ENCODE results near the gene PLAC9.
A peak's percentile ranks its signal among the peaks of the same experiment; 100 is the strongest.
"Not testable (repeated sequence)": the region's sequence is repeated elsewhere in the genome, so short reads cannot be mapped to it uniquely, and the experiment has no call there.

PLAC9 gene

DNA sequence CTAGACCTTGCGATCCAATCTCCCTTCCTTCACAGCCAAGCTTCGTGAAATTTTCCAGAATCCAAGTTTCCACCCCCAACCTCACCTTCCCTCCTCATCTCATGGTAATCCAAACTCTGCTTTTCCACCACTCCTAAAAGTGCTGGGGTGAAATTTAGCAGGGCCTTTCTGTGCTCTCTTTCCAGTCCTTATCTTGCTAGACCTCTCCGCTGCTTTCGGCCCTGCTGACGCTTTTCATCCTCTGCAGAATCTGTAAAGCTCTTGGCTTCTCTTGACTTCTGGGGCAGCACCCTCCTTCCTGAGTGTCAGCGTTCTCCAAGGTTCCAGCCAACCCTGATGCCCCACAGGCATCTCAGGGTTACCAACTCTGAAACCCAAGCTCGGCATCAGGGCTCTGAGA lies 7.7 kb downstream of the PLAC9 start:
- no peak for DNase-seq

DNA sequence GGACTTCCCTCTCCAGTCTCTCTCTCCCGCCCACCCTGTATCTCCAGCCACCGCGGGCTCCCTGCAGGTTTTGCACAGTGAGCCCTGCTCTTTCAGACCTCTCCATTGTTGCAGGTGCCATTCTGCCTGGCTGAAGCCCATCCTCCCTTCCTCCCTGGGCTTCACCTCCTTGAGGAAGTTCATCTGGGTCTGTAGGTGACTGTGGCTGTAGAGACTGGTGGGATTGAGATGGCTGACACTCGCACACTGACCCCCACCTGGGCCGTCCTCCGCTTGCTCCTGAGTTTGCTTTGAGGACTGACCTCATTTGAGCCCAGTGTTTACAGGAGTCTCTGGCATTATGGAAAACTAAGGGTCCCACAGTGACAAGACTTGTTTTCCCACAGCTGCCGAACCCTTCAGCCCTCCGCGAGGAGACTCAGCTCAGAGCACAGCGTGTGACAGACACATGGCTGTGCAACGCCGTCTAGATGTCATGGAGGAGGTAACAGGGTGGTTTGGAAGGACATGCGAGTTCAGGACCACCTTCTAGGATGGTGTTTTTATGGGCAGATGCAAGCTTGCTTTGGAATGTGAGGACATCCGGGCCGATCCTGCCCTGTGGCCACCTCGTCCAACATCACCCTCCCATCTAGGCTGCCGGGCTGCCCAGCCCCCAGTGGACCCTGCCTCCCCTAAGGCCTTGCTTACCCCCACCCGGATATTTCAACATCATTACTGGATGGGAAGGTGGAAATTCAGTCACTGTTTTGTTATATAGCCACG lies 9.3 kb downstream of the PLAC9 start:
- no peak for DNase-seq

DNA sequence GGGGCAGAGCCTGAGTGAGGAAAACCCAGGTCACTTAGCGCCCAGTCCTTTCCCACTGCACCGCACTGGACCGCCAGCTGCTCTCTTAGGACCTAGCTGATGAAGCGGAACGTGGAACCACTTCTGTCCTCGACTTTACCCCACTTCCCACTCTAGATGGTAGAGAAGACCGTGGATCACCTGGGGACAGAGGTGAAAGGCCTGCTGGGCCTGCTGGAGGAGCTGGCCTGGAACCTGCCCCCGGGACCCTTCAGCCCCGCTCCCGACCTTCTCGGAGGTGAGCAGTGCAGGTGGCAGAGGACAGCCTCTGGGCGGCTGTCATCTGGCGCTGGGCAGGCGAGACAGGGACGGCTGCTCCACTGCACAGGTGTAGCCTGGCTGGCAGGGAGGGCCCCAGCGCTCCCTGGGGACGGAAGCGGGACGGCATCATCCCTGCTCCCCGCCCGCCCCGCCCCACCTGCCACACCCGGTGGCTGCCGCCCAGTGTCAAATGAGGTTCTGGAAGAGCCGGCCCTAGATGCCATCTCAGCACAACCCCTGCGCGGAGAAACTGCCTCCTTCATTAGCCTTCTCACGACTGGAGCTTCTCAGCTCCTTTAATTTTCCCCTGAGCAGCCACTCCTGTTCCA lies 11.7 kb downstream of the PLAC9 start:
- peak in 3 of 5 donors; percentile 13 to 42 (median 14) for DNase-seq

DNA sequence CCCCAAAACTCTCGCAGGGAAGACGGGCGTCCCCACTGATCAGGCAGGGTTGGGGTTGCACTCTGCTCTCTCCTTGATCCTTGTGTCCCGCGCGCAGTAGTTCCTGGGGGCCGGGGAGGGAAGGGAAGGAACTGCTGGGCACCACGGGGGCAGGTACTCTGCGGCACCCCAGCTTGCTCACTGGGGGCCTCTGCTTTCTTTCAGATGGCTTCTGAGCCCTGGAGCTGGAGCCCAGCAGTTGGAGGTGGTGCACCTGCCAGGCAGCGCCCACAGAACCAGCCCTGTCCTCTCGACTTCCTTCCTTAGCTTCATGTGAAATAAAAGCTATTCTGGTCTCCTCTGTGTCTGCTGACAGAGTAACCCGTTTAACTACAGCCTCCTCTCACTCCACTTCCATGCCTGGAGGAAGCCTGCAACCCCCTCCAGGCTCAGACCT lies 12.2 kb downstream of the PLAC9 start:
- DNase-seq, result peak in 1 of 5 donors; percentile 48

DNA sequence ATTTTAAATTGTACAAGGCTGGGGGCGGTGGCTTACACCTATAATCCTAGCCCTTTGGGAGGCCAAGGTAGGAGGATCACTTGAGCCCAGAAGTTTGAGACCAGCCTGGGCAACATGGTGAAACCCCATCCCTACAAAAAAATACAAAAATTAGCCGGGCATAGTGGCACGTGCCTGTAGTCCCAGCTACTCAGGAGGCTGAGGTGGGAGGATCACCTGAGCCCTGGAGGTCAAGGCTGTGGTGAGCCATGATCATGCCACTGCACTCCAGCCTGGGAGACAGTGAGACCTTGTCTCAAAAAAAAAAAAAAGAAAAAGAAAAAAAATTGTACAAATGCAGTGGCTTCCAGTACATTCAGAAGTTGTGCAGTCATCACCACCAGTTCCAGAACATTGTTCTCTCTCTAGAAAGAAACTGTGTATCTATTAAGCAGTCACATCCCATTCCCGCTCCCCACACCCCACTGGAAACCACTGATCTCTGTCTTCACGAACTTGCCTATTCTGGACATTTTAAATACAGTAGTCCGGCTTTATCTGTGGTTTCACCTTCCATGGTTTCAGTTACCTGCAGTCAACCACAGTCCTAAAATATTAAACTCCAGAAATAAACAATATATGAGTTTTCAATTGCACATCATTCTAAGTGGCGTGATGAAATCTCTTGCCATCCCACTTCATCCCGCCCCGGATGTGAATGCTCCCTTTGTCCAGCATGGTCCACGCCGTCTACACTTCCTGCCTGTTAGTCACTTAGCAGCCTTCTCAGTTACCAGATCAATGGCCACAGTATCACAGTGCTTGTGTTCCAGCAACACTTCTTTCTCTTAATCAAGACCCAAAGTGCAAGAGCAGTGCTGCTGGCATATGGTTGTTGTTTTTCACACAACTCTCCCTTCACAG lies 13.1 kb downstream of the PLAC9 start:
- DNase-seq, result not testable (repeated sequence)

DNA sequence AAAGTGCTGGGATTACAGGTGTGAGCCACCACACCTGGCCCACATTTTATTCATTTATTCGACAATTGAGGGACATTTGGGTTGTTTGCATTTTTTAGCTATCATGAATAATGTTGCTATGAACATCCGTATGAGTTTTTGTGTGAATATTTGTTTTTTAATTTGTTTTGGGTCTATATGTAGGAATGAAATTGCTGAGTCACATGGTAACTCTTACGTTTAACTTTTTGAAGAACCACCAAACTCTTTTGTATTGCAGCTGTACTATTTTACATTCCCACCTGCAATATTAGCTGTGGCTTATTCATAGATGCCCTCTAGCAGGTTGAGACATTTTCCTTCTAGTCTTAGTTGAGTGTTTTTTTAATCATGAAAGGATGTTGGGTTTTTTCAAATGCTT lies 14.4 kb downstream of the PLAC9 start:
- no peak for DNase-seq

DNA sequence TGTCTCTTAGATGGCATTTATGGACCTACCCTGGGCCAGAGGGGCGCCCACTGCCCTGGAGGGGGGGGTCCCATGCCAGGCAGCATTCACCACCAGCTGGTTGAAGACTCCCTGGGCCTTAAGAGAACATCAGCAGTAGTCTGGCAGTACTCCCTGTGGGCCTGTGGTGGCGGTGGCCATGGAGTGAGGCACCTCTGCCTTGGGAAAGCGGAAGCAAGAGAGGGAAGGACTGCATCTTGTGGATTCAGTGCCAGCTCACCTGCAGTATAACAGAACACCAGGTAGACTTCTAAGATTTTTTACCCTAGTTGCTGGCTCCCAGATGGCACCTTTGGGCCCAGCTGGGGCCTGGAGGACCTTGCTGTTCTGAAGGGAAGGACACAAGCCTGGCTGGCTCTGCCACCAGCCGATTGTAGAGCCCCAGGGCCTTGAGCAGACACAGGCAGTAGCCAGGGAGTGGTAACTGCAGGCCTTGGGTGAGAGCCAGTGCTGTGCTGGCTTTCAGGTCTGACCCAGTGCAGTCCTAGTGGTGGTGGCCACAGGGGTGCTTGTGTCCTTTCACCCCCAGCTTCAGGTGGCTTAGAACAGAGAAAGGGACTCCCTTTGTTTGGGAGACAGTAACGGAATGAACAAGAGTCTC lies 15.8 kb downstream of the PLAC9 start:
- DNase-seq, result no peak

DNA sequence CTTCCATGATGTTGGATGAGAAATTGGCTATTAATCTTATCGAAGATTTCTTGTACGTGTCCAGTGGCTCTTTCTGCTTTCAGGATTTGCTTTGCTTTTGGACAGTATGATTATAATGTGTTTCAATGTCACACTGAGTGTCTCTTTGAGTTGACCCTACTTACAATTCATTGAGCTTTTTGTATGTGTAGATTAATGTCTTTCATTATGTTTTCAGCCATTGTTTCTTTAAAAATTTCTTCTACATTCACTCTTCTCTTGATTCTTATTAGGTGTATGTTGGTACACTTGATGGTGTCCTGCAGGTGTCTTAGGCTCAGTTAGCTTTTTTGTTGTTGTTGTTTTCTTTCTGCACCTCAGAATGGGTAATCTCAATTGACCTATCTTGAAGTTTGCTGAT lies 16.6 kb downstream of the PLAC9 start:
- DNase-seq, result no peak

DNA sequence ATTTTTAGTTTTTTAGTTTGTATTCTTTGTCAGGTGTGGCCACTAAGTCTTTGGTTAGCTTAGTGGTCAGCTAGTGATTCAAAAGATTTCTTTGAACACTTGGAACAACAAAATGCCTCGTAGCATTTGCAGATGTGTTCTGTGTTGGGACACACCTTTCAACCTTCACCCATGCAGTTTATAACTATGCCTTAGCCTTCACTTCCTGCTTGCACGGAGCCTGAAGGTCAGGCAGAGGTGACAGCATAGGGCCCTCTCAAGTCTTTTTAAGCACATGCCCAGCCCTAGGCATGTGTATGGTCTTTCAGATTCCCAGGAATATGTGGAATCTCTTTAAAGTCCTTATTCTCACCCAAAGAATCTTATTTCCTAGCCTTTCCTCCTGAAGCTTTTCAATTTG lies 17.6 kb downstream of the PLAC9 start:
- no peak for DNase-seq

DNA sequence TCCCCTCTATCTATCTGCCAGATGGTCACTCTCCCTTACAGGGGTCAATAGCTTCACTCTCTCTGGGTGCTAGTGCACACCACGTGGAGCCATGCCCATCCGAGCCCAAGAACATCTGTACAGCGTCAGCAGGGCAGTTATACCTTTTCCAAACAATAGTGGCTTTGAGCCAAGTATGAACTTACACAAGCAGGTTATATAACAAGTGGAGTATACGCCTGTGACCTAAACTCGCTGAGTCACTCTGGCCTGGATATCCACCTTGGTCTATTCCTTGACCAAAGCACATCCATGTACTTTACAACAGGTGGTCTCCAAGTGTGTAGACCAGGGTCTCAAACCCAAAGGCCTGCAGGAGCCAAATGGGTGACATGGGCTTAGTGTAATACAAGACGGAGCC lies 20.3 kb downstream of the PLAC9 start:
- DNase-seq, result no peak

DNA sequence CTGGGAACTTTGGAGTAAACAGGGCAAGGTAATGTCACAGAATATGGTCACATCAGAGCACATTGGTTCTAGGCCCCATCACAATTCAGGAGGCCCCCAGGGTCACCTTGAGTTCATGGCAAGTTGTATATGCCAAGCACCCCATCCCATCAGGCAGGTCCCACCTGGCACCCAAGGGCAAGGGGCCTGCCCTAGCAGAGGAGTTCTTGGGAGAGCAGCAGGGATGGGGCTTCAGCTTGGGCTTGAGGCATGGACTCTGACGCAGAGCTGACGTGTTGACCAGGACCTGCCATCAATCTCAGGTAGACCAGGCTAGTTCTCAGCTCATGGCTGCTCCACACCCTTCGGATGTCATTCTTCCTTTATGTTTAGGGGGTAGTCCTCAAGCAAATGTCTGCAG lies 20.9 kb downstream of the PLAC9 start:
- DNase-seq, result no peak

DNA sequence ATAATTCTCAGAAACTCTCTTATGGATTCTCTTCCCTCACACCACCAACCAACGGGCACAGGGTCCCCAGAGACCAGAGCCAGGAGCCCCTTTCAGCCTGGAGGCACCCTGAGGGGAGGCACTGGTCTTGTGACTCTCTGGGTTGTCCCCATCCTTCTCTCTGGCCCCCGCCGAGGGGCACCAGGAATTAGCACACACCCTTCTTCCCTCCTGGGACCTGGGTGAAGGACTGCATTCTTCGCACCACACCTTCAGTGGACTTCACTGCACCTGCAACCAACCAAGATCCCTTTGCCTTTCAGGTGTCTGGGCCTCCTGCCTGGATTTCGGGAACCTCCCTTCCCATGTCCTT lies 22.1 kb downstream of the PLAC9 start:
- DNase-seq, result no peak

DNA sequence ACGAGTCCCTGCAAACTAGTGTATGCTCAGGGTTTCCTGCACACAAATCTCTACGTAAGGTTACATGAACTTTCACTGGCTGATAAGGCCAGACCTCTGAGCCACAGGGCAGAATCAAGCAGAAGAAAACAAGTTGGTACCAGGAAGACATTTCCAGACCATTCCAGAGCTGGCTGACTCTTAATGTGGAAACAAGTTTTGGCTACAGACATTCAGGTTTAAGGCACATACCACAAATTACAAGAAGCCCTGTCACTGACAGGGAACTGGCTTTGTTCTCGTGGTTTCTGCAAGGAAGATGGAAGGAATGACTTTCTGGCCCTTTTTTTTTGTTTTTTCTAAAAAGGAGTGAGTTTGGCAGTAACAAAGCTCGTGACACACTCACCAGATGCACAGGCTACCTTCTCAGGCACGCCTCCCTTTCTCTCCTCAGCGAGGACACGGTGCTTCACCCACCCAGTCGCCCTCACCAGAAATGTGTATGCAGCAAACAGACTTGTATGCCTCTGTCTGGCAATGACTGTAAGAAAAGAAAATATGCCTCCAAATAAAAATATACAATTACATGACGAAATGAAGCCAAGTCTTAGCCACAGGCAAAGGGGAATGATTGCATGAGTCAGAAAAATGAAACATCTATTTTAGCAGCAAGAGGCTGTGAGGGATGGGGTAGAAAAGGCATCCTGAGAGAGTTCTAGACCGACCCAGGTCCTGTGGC lies 22.6 kb downstream of the PLAC9 start:
- no peak for DNase-seq

DNA sequence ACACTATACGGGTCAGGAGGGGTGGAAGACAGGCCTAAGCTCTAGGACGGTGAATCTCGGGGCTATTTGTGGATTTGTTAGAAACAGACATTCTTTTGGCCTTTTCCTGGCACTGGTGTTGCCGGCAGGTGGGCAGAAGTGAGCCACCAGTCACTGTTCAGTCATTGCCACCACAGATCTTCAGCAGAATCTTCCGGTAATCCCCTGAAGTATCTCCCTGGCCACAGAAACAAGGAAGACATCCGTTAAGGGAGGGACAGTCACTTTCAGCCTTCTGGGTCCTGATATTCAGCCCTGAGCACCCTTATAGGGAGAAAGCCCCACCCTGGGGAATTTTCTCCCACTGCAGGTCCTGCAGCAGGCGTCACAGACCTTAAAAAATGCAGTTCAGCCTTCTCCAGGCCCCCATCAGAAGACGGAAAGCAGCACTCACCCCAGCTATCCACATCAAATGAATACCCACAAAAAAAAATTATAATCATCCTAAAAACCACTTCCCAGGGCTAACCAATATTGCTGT lies 23.2 kb downstream of the PLAC9 start:
- DNase-seq, result no peak

DNA sequence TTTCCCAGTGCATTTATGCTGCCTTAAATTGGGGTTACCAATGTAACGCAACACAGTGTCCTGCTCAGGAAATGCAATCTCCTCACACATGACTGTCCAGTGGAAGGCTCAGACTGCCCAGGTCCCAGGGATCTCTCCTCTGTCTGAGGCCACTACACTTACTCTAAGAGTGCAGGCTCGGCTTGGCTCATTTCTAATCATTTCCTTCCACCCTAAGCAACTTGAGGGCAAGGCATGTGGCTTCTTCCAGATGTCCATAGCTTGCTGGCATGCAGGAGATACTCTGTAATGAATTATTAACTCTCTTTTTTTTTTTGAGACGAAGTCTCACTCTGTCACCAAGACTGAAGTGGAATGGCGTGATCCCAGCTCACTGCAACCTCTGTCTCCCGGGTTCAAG lies 23.7 kb downstream of the PLAC9 start:
- no peak for DNase-seq

DNA sequence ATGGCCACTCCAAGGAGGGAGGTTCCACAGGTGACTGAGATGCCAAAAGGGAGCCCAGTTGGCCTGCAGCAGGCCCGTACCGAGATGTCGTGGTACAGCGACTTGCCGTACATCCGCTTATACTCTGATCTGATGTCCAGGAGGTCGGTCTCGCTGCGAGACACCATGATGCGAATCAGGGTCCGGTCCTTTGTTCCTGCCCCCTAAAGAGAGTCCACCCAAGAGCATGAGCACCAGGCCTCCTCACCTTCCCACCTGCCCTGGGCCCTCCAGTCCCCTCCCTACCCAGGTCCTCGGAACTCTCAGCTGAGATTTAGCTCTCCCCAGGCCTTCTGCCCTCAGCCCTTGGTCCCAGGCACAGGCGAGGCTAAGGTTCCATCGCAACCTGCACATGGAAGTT lies 25.0 kb downstream of the PLAC9 start:
- no peak for DNase-seq

DNA sequence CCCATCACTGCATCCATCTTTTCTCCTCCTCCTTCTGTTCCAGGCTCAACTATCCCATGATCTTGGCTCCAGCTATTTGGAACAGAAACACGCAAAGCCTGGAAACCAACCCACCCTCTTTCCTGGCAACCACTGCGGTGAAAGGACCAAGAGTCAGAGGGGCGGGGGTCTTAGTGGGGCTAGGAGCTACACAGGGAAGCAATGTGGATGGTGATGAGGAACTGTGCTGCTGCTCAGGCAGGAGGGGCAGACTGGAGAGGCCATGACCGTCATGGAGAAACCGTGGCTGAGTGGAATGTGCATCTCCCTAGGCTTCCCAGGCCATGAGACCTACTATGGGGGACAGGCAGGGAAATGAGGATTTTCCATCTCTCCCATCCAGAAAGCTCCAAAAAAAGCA lies 25.6 kb downstream of the PLAC9 start:
- no peak for DNase-seq

DNA sequence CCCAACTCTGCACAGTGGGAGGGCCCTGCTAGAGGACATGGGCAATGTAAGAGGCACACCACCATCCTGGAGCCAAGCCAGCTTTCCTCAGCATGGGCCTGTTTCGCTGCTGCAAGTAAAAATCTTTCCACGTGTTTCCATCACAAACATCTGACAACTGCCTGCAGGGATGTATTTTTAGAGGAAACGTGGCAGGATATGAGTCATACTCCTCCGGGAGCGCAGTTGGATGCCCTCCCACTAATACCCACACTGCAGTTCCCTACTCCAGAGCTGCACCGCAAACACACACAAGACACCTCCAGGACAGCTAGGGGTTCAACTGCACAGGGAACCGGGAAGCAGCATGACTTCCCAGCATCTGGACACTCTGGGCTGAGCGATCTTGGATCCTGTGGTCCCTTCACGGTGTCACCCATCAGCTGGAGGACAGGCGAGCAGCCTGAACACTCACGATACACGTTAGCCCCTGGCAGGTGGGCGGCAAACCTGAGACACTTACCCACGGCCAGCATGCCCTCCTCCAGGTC lies 26.1 kb downstream of the PLAC9 start:
- DNase-seq, result no peak

DNA sequence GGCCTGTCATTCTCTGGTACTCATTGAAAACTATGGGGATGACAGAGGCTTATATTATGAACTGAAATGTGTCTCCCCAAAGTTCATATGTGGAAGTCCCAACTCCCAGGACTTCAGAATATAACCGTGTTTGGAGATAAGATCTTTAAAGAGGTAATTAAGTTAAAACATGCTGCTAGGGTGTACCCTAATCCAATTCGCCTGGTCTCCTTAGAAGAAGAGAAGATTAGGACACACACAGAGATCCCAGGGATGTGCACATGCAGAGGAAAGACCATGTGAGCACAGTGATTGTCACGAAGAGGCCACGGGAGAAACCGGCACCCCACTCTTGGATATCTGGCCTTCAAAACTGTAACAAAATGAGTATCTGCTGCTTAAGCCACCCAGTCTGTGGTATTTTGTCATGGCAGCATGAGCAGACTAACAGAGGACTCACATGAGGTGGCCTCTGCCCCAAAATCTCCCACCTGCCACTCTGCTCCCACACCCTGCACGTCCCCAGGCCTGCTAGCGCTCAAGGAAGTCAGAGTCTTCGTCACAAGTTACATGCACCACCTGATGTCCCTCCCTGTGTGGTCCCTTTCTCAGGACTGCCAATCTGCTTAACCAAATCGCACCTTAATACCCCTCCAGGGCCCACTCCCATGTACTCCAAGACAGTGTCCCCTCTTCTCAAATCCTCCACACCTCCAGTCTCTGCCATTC lies 26.8 kb downstream of the PLAC9 start:
- no peak for DNase-seq

DNA sequence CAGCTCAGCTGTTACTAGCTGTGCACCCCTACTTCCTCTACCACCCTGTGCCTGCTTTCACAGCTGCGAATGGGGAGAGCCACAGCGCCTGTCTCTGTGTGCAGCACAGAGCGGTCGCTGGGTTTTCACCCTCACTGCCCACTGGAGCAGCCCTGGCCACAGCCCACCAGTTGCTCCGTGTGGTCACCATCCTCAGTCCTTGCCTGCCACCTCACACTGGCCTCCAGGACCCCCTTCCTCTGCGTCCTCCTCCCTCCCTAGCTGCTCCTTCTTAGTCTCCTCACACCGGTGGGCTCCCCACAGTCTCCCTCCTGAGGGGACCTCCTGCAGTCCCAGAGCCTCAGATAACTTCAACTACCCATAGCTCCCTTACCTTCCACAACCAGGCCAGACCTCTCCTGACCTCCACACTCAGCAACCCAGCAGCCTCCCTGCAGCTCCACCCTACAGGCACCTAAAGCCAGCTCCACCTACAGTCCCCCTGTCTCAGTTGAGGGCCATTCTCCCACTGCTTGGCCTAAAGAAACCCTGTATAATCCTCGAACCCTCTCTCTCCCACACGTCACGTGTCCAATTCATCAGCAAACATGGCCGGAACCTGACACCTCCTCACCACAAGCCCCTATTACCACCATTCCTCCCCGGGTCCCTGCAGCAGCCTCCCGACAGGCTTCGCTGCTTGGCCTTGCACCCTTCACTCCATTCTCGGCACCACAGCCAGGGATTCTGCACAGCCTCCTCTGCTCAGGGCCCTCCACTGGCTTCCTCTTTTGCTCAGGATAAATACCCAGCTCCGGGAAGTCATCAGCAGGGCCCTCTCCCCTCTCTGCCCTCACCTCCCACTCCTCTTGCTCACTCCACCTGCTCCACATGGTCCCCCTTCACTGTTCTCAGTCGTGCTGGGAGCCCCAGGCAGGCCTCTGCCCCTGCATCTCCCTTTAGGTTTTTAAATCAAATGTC lies 28.1 kb downstream of the PLAC9 start:
- no peak for DNase-seq
